IMR-90 (cell line): ENCODE data around the gene GRID1.

Experiments used
- CHD1 ChIP-seq: IDR thresholded peaks from 2 replicates; pipeline ENCODE4 v1.6.1; 2012; ENCODE audit warnings: low read depth, low read length, improper control_type of control experiment
- RFX5 ChIP-seq: IDR thresholded peaks from 2 replicates; pipeline ENCODE4 v1.8.0; 2012; ENCODE audit warnings: low read depth, mild to moderate bottlenecking, low read length, moderate library complexity

DNA sequence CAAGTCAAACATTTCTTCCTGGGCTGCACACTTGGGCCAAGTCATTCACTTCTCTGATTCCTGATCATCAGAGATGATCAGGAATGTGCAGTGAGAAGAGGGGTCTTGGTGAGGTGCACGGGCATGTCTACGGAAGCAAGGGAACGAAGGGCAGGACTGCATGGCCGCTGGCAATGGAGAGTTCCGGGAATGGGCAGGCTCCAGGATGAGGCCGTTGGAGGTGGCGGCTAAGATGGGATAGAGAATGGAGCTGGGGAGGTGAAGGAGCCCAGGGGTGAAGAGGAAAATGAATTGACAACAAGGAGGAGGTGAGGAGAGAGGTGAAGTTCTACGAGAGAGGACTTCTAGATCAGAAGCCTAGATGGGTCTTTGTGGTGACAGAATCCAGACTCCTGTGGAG is 260.0 kb downstream of the GRID1 start:
- no peak for TF ChIP-seq CHD1
- TF ChIP-seq RFX5: no peak
